Sigmoid colon (tissue), 7 donors: Measurements from ENCODE around the gene CNPY4. TPM values are rescaled to one million over a fixed set of nuclear protein-coding genes. Genes with fewer than 3 reads are reported as not detected.

ENCODE experiments used
- DNase-seq: peaks from one replicate; pipeline ENCODE4 v3.0.0-alpha.2; 2019
- H3K27ac ChIP-seq, 4 donors: fragments of 200-600 bp; sonication (generic); one replicate each; pipeline ENCODE4 v1.5.1; 2016 to 2019; ENCODE audit warnings: mild to moderate bottlenecking in 1 of 4
- H3K27me3 ChIP-seq, 3 donors: fragments of 200-600 bp; sonication (generic); one replicate each; pipeline ENCODE4 v1.5.1; 2019; ENCODE audit warnings: mild to moderate bottlenecking in 1 of 3
- H3K36me3 ChIP-seq, 4 donors: fragments of 200-600 bp; sonication (generic); one replicate each; pipeline ENCODE4 v1.5.1; 2016 to 2019
- H3K4me1 ChIP-seq, 4 donors: fragments of 200-600 bp; sonication (generic); one replicate each; pipeline ENCODE4 v1.5.1; 2017 to 2019
- H3K4me3 ChIP-seq, 4 donors: fragments of 200-600 bp; sonication (generic); one replicate each; pipeline ENCODE4 v1.5.1; 2017 to 2019; ENCODE audit warnings: mild to moderate bottlenecking in 2 of 4, moderate library complexity in 1 of 4
- H3K9me3 ChIP-seq, 4 donors: fragments of 200-600 bp in 3 of 4; sonication (generic) in 3 of 4; one replicate each; pipeline versions ENCODE4 v1.5.1 to v1.6.1; 2013 to 2019
- CTCF ChIP-seq, 4 experiments: fragments of 450-650 bp in 3 of 4; fragments of 200-600 bp in 1 of 4; IDR thresholded peaks; one replicate each; pipeline ENCODE4 v1.5.1; 2016 to 2019; ENCODE audit warnings: antibody characterized with exemption in 4 of 4, mild to moderate bottlenecking in 3 of 4, moderate library complexity in 2 of 4
- EP300 ChIP-seq, 4 donors: sonication (generic); formaldehyde crosslinking; IDR thresholded peaks; one replicate each; pipeline ENCODE4 v1.6.1; 2017; ENCODE audit warnings: antibody characterized with exemption in 4 of 4
- POLR2A ChIP-seq, 2 donors: fragments of 450-650 bp; IDR thresholded peaks; one replicate each; pipeline ENCODE4 v1.6.1; 2016; ENCODE audit warnings: antibody characterized with exemption in 2 of 2, mild to moderate bottlenecking in 2 of 2, moderate library complexity in 2 of 2
- POLR2AphosphoS5 ChIP-seq, 4 donors: sonication (generic); formaldehyde crosslinking; IDR thresholded peaks; one replicate each; pipeline ENCODE4 v1.6.1; 2017; ENCODE audit warnings: antibody characterized with exemption in 4 of 4
- WGBS, 2 donors: extraction: QIAGEN DNeasy Blood & Tissue Kit; methylation state at CpG; one replicate each; pipeline ENCODE4 v1.1.7; 2013; 5-methylcytosine and 5-hydroxymethylcytosine counted together
- intact Hi-C: fragments of 100-400 bp; cut with DNase I; formaldehyde crosslinking; loops from one replicate; pipeline ENCODE4 v1.15.1; 2023
- polyA plus RNA-seq, 3 donors: library from polyadenylated mRNA; stranded (reverse); fragments of 200-250 nt; gene quantifications; one replicate each; pipeline ENCODE4 v1.2.3, GENCODE V29; 2013
- total RNA-seq, 4 donors: library from RNA; depleted of rRNA; stranded (reverse); fragments of >200 nt; gene quantifications; one replicate each; pipeline ENCODE4 v1.1.0, GENCODE V29; 2016
- donor health status: healthy with polysubstance abuse.
- donor health status: Bipolar disorder and iron deficiency.
- donor health status: healthy.

Gene CNPY4
- total and polyA plus RNA-seq, 7 donors: 4.4 to 26.6 (median 14.2) TPM

GRCh38 chr7:100109521-100110163 is 9.8 kb upstream of the CNPY4 start:
- Histone ChIP-seq H3K27ac (no peak overlapping the region), H3K4me1 (no peaks in the 10 kb centered on the region), H3K27me3 (no peaks in the 10 kb centered on the region), H3K9me3 (no peaks in the 10 kb centered on the region), H3K36me3 (peaks cover 29 to 93% (median 61%) of the 10 kb centered on the region in 4 donors), H3K4me3 (no peak overlapping the region)
- DNase-seq: no peak
- intact Hi-C loops: no loop called here
- no peak for TF ChIP-seq POLR2A (IDR thresholded peaks at IDR 0.05)
- no peak for TF ChIP-seq EP300 (IDR thresholded peaks at IDR 0.05)
- no peak for TF ChIP-seq CTCF (IDR thresholded peaks at IDR 0.05)
- no peak for TF ChIP-seq POLR2AphosphoS5 (IDR thresholded peaks at IDR 0.05)
- WGBS, 2 donors: 85 to 92% methylated on average over 12 of the region's 12 CpGs

- DNase-seq: no peak
- no peak for TF ChIP-seq EP300 (IDR thresholded peaks at IDR 0.05)
- no peak for TF ChIP-seq CTCF (IDR thresholded peaks at IDR 0.05)
- TF ChIP-seq POLR2A (IDR thresholded peaks at IDR 0.05): no peak
- no peak for TF ChIP-seq POLR2AphosphoS5 (IDR thresholded peaks at IDR 0.05)
- H3K4me1 ChIP-seq: no peaks in the 10 kb centered on the region
- no peaks in the 10 kb centered on the region for H3K27me3 ChIP-seq
- H3K36me3 ChIP-seq: peaks cover 29 to 77% (median 52%) of the 10 kb centered on the region in 4 donors
- no peak overlapping the region for H3K4me3 ChIP-seq
- no peaks in the 10 kb centered on the region for H3K9me3 ChIP-seq
- WGBS, 2 donors: 92 to 97% methylated on average over 7 of the region's 7 CpGs
- intact Hi-C loops: no loop called here
- no peak overlapping the region for H3K27ac ChIP-seq
Observed at GRCh38 chr7:100111156-100111555, 8.3 kb upstream of the CNPY4 start.

GRCh38 chr7:100111914-100112313 is 7.5 kb upstream of the CNPY4 start:
- Histone ChIP-seq H3K27me3 (no peaks in the 10 kb centered on the region), H3K4me3 (no peak overlapping the region), H3K4me1 (no peaks in the 10 kb centered on the region), H3K9me3 (no peaks in the 10 kb centered on the region), H3K27ac (no peak overlapping the region), H3K36me3 (peaks cover 27 to 70% (median 45%) of the 10 kb centered on the region in 4 donors)
- no peak for DNase-seq
- 88 to 91% methylated on average over 13 of the region's 13 CpGs for WGBS, 2 donors
- intact Hi-C loops: no loop called here
- TF ChIP-seq POLR2AphosphoS5 (IDR thresholded peaks at IDR 0.05) (no peak), POLR2A (IDR thresholded peaks at IDR 0.05) (no peak), CTCF (IDR thresholded peaks at IDR 0.05) (no peak), EP300 (IDR thresholded peaks at IDR 0.05) (no peak)

- Histone ChIP-seq H3K4me1 (peaks cover 0 to 11% (median 10%) of the 10 kb centered on the region in 4 donors), H3K27ac (no peak overlapping the region), H3K9me3 (no peaks in the 10 kb centered on the region), H3K4me3 (no peak overlapping the region), H3K36me3 (peaks cover 15 to 42% (median 25%) of the 10 kb centered on the region in 4 donors), H3K27me3 (no peaks in the 10 kb centered on the region)
- DNase-seq: no peak
- 94 to 95% methylated on average over 7 of the region's 7 CpGs for WGBS, 2 donors
- intact Hi-C loops: no loop called here
- TF ChIP-seq POLR2A (IDR thresholded peaks at IDR 0.05) (no peak), POLR2AphosphoS5 (IDR thresholded peaks at IDR 0.05) (no peak), EP300 (IDR thresholded peaks at IDR 0.05) (no peak), CTCF (IDR thresholded peaks at IDR 0.05) (no peak)
Observed at GRCh38 chr7:100115026-100115425, 4.4 kb upstream of the CNPY4 start.
